Upper lobe of left lung (tissue), 4 donors: Measurements from ENCODE around the gene EXOC6.
"Not testable (repeated sequence)": the region's sequence is repeated elsewhere in the genome, so short reads cannot be mapped to it uniquely, and the experiment has no call there.

Source experiments
- EP300 ChIP-seq, 4 donors: sonication (generic); formaldehyde crosslinking; IDR thresholded peaks; one replicate each; pipeline ENCODE4 v1.5.1; 2017; ENCODE audit warnings: antibody characterized with exemption in 4 of 4, control low read depth in 2 of 4
- POLR2A ChIP-seq, 4 donors: fragments of 450-650 bp; IDR thresholded peaks; one replicate each; pipeline ENCODE4 v1.5.1; 2016 to 2017; ENCODE audit warnings: antibody characterized with exemption in 4 of 4, mild to moderate bottlenecking in 2 of 4
- POLR2AphosphoS5 ChIP-seq, 2 donors: sonication (generic); formaldehyde crosslinking; IDR thresholded peaks; one replicate each; pipeline ENCODE4 v1.5.1; 2017; ENCODE audit warnings: antibody characterized with exemption in 2 of 2
- TF ChIP-seq, protein P1 (sequence below), 6 experiments: fragments of 450-650 bp in 4 of 6; fragments of 200-600 bp in 2 of 6; sonication (generic) in 2 of 6; IDR thresholded peaks; one replicate each; pipeline ENCODE4 v1.5.1; 2016 to 2019; ENCODE audit warnings: antibody characterized with exemption in 6 of 6

DNA sequence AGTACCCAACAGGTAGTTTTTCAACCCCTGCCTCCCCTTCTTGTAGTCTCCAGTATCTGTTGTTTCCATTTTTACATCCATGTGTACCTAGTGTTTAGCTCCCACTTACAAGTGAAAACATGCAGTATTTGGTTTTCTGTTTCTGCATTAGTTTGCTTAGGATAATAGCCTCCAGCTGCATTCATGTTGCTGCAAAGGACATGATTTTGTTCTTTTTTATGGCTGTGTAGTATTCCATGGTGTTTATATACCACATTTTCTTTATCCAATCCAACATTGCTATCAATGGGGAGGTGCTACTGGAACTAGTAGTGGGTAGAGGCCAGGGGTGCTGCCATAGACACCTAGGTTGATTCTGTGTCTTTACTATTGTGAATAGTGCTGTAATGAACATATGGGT lies 104.3 kb downstream of the EXOC6 start:
- TF ChIP-seq, protein P1, sequence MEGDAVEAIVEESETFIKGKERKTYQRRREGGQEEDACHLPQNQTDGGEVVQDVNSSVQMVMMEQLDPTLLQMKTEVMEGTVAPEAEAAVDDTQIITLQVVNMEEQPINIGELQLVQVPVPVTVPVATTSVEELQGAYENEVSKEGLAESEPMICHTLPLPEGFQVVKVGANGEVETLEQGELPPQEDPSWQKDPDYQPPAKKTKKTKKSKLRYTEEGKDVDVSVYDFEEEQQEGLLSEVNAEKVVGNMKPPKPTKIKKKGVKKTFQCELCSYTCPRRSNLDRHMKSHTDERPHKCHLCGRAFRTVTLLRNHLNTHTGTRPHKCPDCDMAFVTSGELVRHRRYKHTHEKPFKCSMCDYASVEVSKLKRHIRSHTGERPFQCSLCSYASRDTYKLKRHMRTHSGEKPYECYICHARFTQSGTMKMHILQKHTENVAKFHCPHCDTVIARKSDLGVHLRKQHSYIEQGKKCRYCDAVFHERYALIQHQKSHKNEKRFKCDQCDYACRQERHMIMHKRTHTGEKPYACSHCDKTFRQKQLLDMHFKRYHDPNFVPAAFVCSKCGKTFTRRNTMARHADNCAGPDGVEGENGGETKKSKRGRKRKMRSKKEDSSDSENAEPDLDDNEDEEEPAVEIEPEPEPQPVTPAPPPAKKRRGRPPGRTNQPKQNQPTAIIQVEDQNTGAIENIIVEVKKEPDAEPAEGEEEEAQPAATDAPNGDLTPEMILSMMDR (IDR thresholded peaks at IDR 0.05) = not testable (repeated sequence)
- not testable (repeated sequence) for TF ChIP-seq EP300, POLR2AphosphoS5, POLR2A (IDR thresholded peaks at IDR 0.05)
